AG04449 (cell line): ENCODE results near the gene WFIKKN1.

Experiments
- CTCF ChIA-PET: fragments of 350-600 bp; formaldehyde crosslinking; extraction: SDS; loops from one replicate; lab custom pipeline; 2021; ENCODE audit warnings: antibody characterized with exemption; lab: Yijun Ruan, JAX
- POLR2A ChIA-PET: fragments of 400-600, 350-600 bp; formaldehyde crosslinking; extraction: SDS; loops from one replicate; lab custom pipeline; 2020; ENCODE audit warnings: antibody characterized with exemption, inconsistent platforms; lab: Yijun Ruan, JAX
- DNase-seq: peaks from one replicate; pipeline ENCODE4 v3.0.0-alpha.2; 2010; ENCODE audit warnings: low read depth, low spot score
- H3K4me3 ChIP-seq: 2 replicates; pipeline ENCODE4 v1.5.1; 2011; ENCODE audit warnings: low read depth, mild to moderate bottlenecking, control low read depth, low read length
- CTCF ChIP-seq: IDR thresholded peaks from one replicate; pipeline ENCODE4 v1.5.1; 2011; ENCODE audit warnings: mild to moderate bottlenecking, moderate library complexity, low read length, control low read depth, inconsistent platforms; ENCODE audit not compliant: insufficient read depth; ENCODE audit errors: missing control alignments

The WFIKKN1 gene

GRCh38 chr16:619476-620100, 11.2 kb upstream of the WFIKKN1 start:
- DNase-seq = no peak
- no peak overlapping the region for H3K4me3 ChIP-seq
- ChIA-PET CTCF (interaction anchor here (1.0 kb wide), 1 partner anchor 11 kb away, joined by 3 read pairs; no protein-coding TSS in a partner anchor), POLR2A (no interaction called here)
- no peak for TF ChIP-seq CTCF

GRCh38 chr16:620700-621525, 9.9 kb upstream of the WFIKKN1 start:
- H3K4me3 ChIP-seq = no peak overlapping the region
- DNase-seq = no peak
- POLR2A ChIA-PET = no interaction called here
- CTCF ChIA-PET = no interaction called here
- TF ChIP-seq CTCF = no peak

GRCh38 chr16:621526-622105, 9.2 kb upstream of the WFIKKN1 start:
- POLR2A ChIA-PET = no interaction called here
- H3K4me3 ChIP-seq = no peak overlapping the region
- no peak for TF ChIP-seq CTCF
- DNase-seq = no peak
- CTCF ChIA-PET = interaction anchor here (0.9 kb wide), 1 partner anchor 31 kb away, joined by 3 read pairs; the partner anchor contains the start of gene RAB40C

- no peak overlapping the region for H3K4me3 ChIP-seq
- DNase-seq = no peak
- no peak for TF ChIP-seq CTCF
- CTCF ChIA-PET = no interaction called here
- POLR2A ChIA-PET = no interaction called here
Measured at GRCh38 chr16:622920-623280, 7.9 kb upstream of the WFIKKN1 start.

- DNase-seq = no peak
- no peak overlapping the region for H3K4me3 ChIP-seq
- ChIA-PET POLR2A (no interaction called here), CTCF (interaction anchor here (1.0 to 1.3 kb wide), 2 partner anchors 12 to 48 kb away, joined by 3 read pairs; no protein-coding TSS in a partner anchor)
- TF ChIP-seq CTCF = no peak
Measured at GRCh38 chr16:624526-625070, 6.2 kb upstream of the WFIKKN1 start.
